WERI-Rb-1 (cell line): ENCODE data around the gene NPEPL1.

Experiments
- DNase-seq: peaks from one replicate; pipeline ENCODE4 v3.0.0-alpha.2; 2020
- H3K27ac ChIP-seq: fragments of 250-450 bp; sonication (Bioruptor Pico); 2 replicates; pipeline ENCODE4 v1.5.1; 2020; ENCODE audit warnings: mild to moderate bottlenecking, moderate library complexity
- H3K27me3 ChIP-seq: fragments of 250-450 bp; sonication (Bioruptor Pico); 2 replicates; pipeline ENCODE4 v1.5.1; 2021; ENCODE audit warnings: mild to moderate bottlenecking, low read depth, moderate library complexity; ENCODE audit not compliant: insufficient read depth, severe bottlenecking
- H3K36me3 ChIP-seq: fragments of 250-450 bp; sonication (Bioruptor Pico); 2 replicates; pipeline ENCODE4 v1.5.1; 2020; ENCODE audit warnings: mild to moderate bottlenecking, moderate library complexity
- H3K4me3 ChIP-seq: 2 replicates; pipeline ENCODE4 v1.5.1; 2011; ENCODE audit warnings: low read depth, mild to moderate bottlenecking, control low read depth, low read length
- H3K9me3 ChIP-seq: fragments of 250-450 bp; sonication (Bioruptor Pico); 2 replicates; pipeline ENCODE4 v1.5.1; 2021; ENCODE audit warnings: mild to moderate bottlenecking, moderate library complexity; ENCODE audit not compliant: severe bottlenecking
- TF ChIP-seq, protein P1 (sequence below): IDR thresholded peaks from 2 replicates; pipeline ENCODE4 v1.5.1; 2011; ENCODE audit warnings: low read depth, mild to moderate bottlenecking, control low read depth, inconsistent platforms, low read length

Gene NPEPL1

DNA sequence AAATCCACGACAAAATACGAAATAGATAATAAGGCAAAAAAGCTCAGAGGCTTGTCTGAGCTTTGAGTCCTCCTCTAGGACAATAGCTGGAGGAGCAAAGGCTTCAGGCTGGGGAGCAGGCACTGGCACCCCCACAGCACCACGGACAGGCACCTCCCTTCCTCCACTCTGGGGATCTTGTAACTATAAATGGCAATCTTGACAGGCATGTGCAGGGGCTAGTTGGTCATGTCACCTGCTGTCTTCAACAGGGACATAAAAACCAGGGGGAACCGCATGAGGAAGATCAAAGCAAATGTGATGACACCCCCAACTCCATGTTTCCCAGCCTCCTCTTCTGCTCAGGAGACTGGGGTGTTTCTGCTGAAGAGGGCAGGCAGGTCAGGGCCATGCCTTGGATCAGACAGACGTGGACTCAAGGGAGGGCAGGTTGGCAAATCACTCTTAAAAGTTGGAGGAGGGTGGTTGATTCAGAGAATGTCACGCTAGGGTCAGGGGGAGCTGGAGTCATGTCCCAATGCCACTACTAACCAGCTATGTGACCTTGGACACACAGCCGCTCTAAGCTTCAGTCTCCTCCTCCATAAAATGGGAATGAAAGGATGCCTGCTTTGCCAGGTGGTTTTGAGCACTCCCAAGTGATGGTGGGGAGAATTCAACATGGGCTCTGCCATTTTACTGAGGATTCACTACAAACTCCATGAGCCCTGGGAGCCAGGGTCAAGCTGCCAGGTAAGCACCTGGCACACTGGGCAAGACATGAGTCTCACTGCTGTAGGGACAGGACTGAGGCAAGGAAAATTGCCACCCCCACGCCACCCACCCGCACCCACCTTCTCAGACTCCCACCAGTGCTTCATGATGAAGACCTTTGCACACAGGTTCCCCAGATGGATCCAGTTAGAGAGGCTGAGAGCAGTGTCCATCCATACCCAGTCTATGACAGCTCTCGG, 48.0 kb downstream of the NPEPL1 start:
- H3K27me3 ChIP-seq, result peaks cover 41% of the 10 kb centered on the region
- H3K9me3 ChIP-seq, result no peaks in the 10 kb centered on the region
- no peak overlapping the region for H3K4me3 ChIP-seq
- no peak for DNase-seq
- TF ChIP-seq, protein P1, sequence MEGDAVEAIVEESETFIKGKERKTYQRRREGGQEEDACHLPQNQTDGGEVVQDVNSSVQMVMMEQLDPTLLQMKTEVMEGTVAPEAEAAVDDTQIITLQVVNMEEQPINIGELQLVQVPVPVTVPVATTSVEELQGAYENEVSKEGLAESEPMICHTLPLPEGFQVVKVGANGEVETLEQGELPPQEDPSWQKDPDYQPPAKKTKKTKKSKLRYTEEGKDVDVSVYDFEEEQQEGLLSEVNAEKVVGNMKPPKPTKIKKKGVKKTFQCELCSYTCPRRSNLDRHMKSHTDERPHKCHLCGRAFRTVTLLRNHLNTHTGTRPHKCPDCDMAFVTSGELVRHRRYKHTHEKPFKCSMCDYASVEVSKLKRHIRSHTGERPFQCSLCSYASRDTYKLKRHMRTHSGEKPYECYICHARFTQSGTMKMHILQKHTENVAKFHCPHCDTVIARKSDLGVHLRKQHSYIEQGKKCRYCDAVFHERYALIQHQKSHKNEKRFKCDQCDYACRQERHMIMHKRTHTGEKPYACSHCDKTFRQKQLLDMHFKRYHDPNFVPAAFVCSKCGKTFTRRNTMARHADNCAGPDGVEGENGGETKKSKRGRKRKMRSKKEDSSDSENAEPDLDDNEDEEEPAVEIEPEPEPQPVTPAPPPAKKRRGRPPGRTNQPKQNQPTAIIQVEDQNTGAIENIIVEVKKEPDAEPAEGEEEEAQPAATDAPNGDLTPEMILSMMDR, result no peak
- no peaks in the 10 kb centered on the region for H3K36me3 ChIP-seq
- H3K27ac ChIP-seq, result no peak overlapping the region

DNA sequence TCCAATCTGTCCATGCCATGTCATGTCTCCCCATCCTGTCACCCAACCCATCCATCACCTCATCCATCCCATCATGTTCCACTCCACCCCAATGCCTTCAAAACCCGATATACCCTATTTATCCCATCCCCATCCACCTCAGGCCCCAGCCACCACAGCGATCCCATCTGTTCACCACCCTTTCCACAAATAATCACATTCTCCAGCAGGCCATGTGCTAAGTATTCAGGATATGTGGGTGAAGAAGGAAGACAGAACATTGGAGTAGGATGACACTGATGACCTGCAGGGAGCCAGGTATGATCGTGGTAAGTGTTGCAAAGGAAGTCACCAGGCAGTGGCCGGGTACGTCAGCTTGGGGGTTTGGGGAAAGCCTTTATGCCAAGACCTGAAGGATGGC, 48.8 kb downstream of the NPEPL1 start:
- Histone ChIP-seq H3K27ac (no peak overlapping the region), H3K9me3 (no peaks in the 10 kb centered on the region), H3K4me3 (no peak overlapping the region), H3K27me3 (peaks cover 46% of the 10 kb centered on the region), H3K36me3 (no peaks in the 10 kb centered on the region)
- no peak for DNase-seq
- TF ChIP-seq, protein P1, result no peak

DNA sequence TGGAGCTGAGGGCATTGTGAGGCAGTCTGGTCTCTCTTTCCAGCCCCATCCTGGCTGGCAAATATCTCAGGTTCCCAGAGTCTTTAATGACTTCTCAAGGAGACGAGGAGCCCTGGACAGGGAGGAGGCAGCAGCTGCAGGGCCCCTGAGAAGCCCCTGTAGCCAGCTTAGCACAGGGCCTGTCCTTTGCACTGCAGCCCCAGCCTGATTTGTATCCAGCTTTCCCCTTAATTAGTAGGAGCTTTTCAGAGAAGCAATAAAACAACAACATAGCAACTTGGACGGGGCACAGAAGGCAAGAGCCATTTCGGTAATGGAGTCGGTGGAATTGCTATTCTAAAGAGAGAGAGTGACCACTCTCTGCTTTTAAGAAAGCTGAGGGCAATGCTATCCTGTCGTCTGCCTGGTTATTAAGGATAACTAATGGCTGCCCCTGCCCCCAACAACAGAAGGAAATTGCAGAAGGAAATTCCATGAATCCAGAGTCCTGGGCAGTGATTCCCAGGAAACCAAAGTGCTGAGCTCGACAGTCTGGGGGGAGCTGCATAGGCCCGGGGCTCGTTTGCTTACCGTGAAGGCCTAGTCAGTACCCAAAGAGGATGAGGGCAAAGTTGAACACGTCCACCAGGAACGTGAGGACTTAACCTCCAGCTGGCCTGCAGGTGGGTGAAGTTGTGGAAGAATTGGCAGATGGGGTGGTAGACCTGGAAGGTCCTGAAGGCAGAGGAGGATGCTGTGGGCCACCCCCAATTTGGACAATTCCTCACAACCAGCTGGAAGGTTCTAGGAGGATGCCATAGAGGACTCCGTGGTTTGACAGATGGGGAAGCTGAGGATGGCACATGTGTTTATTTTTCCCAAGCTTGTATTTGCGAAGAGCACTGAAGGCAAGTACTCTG, 50.3 kb downstream of the NPEPL1 start:
- no peaks in the 10 kb centered on the region for H3K9me3 ChIP-seq
- H3K27me3 ChIP-seq, result peaks cover 61% of the 10 kb centered on the region
- TF ChIP-seq, protein P1, result no peak
- no peaks in the 10 kb centered on the region for H3K36me3 ChIP-seq
- no peak overlapping the region for H3K4me3 ChIP-seq
- no peak for DNase-seq
- H3K27ac ChIP-seq, result no peak overlapping the region

DNA sequence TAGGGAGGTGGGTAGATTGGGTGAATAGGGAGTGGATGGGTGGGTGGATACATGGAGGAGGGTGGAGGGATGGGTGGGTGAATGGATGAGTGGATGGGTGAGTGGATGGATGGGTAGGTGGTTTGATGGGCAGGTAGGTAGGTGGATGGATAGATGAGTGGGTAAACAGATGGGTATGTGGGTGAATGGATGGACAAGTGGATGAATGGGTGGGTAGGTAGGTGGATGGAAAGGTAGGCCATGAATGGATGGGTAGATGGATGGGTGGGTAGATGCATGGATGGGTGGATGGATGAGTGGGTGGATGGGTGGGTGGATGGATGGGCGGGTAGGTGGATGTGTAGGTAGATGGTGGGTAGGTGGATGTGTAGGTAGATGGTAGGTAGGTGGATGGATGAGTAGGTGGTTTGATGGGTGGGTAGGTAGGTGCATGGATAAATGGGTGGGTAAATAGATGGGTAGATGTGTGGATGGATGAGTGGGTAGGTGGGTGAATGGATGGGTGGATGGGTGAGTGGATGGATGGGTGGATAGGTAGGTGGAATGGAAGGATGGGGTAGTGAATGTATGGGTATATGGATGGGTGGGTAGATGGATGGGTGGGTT, 51.4 kb downstream of the NPEPL1 start:
- Histone ChIP-seq H3K4me3 (no peak overlapping the region), H3K9me3 (no peaks in the 10 kb centered on the region), H3K36me3 (no peaks in the 10 kb centered on the region), H3K27ac (no peak overlapping the region), H3K27me3 (peaks cover 61% of the 10 kb centered on the region)
- DNase-seq, result no peak
- TF ChIP-seq, protein P1, result no peak

DNA sequence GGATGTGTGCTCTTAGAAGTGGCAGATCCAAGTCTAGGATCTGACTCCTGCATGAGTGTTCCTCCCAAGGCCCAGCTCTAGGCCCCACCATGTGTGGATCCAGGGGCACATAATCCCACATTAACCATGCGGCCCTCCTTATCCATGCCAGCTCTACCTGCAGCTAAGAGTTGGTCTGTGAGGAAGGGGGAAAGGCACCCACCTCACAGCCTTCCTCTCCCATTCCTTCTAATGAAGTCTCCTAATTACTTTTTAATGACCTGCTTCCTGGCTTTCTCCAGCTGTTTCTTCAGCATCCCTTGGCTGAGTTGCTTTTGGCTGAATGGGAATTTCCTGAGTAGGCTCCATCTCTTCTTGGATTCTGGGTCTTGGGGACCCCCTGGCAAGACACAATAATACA, 52.2 kb downstream of the NPEPL1 start:
- Histone ChIP-seq H3K36me3 (no peaks in the 10 kb centered on the region), H3K9me3 (no peaks in the 10 kb centered on the region), H3K27ac (no peak overlapping the region), H3K27me3 (peaks cover 58% of the 10 kb centered on the region), H3K4me3 (no peak overlapping the region)
- TF ChIP-seq, protein P1, result no peak
- DNase-seq, result no peak
